Pulmonary artery endothelial cell (primary cell): Measurements from ENCODE around the gene FBXL15. TPM values are rescaled to one million over a fixed set of nuclear protein-coding genes. Genes with fewer than 3 reads are reported as not detected.

Experiments used
- DNase-seq: peaks from one replicate; pipeline ENCODE4 v3.0.0-alpha.2; 2011; ENCODE audit warnings: low read depth, low spot score
- total RNA-seq: library from RNA; depleted of rRNA; stranded (reverse); fragments of >200 nt; gene quantifications from 2 replicates; pipeline ENCODE4 v1.2.3, GENCODE V29; 2014

The FBXL15 gene
- 7.3 and 7.6 TPM in 2 replicates for total RNA-seq

- peak; percentile 79 for DNase-seq
Observed at GRCh38 chr10:102420714-102421506, at the start of gene FBXL15. Gene FBXL15, plus strand, starts transcription at chr10:102420836. Its CDS starts 294 bp downstream, at chr10:102421130.

DNA sequence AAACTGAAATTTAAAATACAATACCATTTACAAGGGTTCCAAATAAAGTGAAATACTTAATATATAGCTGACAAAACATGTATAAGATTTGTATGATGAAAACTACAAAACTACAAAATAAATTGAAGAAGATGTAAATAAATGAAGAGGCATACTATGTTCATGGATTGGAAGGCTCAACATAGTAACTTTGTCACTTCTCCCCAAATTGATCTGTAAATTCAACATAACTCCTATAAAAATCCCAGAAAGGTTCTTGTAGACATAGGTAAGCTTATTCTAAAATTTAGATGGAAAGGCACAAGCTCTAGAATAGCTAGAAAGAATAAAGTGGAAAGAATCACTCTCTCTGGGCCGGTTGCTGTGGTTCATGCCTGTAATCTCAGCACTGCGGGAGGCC is 49.3 kb upstream of the FBXL15 start:
- no peak for DNase-seq

- no peak for DNase-seq
Observed at GRCh38 chr10:102375250-102375649, 45.4 kb upstream of the FBXL15 start.

GRCh38 chr10:102375867-102376266 is 44.8 kb upstream of the FBXL15 start:
- no peak for DNase-seq

- no peak for DNase-seq
Observed at GRCh38 chr10:102376901-102377300, 43.7 kb upstream of the FBXL15 start.

DNA sequence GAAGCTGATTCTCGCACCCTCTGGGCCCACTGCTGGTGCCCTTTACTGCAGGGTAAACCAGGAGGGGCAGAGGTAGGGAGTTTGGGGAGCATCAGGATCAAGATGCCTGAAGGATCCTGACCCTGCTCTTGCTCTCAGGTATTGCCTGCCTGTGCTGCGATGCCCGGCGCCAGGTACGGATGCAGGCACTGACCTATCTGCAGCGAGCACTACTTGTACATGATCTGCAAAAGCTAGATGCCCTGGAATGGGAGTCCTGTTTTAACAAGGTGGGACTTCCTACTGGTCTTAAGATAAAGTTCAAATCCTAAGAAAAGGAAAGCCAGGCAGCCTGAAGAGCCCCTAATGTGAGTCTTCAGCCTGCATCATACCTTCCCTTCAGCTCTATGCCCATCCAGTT is 41.3 kb upstream of the FBXL15 start:
- no peak for DNase-seq

- DNase-seq: no peak
Observed at GRCh38 chr10:102381983-102382382, 38.7 kb upstream of the FBXL15 start.

- DNase-seq: no peak
Observed at GRCh38 chr10:102382871-102383270, 37.8 kb upstream of the FBXL15 start.

GRCh38 chr10:102384053-102384452 is 36.6 kb upstream of the FBXL15 start:
- no peak for DNase-seq

DNA sequence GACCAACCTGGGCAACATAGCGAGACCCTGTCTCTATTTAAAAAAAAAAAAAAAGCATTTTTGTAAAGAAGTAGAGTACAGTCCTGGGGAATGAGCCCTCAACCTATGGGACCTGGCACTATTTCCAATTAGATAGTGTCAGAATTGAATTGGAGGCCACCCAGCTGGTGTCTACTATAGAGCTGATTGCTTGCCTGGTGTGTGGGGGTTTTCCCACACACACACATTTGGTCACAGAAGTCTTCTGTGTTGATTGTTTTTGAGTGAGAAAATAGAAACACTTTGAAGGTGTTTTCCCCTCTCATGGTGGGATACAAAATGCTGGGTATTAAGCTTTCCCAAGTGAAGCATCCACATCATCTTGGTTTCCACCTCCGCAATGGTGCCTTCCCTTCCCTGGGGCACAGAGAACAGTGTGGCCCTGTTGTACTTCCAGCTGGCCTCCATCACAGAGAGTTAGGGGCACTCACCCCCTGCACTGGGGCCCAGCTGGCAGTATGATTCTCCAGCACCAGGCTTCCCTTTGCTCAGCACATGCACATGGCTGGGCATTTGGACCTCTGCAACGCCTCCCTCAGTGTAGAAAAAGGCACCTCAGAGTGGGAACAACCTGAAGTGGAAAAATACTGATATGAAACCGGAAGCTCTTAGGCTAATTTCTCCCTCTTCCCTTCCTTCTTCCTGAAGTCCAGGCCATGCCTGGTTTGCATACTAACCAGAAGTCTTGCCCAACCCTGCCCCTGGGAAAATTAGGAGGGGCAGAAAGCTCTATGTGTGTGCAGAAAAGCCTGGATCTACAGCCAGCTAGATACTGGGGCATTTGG is 35.8 kb upstream of the FBXL15 start:
- no peak for DNase-seq

- no peak for DNase-seq
Observed at GRCh38 chr10:102389894-102390293, 30.7 kb upstream of the FBXL15 start.

- DNase-seq: no peak
Observed at GRCh38 chr10:102392306-102392705, 28.3 kb upstream of the FBXL15 start.

DNA sequence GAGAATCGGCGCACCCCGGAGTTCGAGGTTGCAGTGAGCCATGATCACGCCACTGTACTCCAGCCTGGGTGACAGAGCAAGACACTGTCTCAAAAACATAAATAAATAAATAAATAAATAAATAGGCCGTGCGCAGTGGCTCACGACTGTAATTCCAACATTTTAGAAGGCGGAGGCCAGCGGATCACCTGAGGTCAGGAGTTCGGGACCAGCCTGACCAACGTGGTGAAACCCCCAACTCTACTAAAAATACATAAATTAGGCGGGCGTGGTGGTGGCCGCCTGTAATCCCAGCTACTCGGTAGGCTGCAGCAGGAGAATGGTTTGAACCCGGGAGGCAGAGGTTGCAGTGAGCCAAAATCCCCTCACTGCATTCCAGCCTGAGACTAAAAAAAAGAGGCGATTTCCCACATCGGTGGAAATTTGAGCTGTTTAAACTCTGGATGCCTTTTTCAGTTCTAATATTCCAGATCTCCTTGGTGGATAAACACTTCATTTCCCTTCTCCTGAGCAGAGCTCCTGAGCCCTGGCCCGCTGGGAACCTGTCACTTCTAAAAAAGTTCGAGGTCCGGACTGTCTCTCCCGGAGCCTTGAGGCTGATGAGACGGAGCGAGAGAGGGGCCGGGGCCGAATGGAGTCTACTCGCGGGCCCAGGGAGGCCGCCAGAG is 27.1 kb upstream of the FBXL15 start:
- no peak for DNase-seq

DNA sequence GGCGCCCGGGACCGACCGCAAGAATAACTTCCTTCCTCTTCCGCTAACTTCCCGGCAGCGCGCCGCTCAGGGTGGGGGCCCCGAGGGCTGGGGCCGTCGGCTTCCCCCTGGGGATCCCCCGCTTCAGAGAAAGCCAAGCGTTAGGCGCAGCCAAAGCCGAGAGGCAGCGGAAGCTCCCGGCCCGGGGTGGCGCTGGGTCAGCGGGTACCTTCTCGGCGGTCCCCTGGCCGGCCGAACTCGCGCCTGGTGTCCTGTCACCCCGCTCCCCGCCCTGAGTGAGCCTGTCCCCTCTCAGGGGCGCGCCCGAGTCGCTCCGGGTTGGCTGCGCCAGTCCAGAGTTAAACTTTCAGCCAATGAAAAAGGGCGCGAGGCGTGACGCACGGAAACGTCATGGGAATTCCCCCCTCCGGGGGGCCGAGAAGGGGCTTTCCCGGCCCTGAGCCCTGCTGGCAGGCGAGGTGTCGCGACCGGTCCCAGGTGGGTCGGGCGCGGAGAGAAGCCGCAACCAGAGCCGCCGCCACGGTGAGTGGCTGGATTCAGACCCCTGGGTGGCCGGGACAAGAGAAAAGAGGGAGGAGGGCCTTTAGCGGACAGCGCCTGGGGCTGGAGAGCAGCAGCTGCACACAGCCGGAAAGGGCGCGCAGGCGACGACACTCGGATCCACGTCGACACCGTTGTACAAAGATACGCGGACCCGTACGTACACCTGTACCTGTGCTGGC is 26.4 kb upstream of the FBXL15 start:
- peak; percentile 59 for DNase-seq

GRCh38 chr10:102394801-102395399 is 25.7 kb upstream of the FBXL15 start:
- DNase-seq: no peak

DNA sequence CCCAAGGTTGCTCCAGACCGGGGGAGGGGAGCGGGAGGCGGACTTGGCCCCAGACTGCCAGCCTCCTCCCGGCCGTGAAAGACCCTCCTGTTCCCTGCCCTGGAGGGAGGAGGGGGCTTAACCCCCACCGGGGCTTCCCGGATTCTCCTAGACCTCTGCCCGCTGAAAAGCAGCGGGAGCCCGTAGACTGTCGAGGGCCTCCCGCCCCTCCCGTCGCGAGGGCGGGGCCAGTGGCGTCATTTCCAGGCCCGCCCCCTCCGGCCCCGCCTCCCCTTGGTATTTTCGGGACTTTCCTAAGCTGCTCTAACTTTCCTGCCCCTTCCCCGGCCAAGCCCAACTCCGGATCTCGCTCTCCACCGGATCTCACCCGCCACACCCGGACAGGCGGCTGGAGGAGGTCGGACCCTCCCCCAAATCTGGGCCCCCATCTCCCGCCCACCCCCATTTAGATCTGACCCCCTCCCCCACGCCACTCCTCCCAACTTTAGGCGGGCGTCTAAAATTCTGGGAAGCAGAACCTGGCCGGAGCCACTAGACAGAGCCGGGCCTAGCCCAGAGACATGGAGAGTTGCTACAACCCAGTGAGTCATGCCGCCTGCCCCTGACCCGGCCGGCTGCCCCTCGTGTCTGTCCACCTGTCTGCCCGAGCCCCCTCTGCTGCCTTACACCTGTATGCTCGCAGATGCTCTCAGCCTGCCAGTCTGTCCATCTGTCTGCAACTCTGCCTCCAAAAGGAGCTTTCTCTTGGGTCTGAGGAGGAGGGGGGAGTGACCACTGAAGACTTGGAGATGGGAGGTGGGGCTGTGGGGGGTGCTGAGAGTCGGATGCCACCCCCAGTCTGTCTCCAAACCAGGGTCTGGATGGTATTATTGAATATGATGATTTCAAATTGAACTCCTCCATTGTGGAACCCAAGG is 25.0 kb upstream of the FBXL15 start, which contains the start of gene NFKB2:
Gene NFKB2, plus strand, starts transcription at position 306 of the 917 bp plus-strand sequence. Its CDS starts 255 bp downstream, at position 561.
- peak; percentile 60 for DNase-seq

DNA sequence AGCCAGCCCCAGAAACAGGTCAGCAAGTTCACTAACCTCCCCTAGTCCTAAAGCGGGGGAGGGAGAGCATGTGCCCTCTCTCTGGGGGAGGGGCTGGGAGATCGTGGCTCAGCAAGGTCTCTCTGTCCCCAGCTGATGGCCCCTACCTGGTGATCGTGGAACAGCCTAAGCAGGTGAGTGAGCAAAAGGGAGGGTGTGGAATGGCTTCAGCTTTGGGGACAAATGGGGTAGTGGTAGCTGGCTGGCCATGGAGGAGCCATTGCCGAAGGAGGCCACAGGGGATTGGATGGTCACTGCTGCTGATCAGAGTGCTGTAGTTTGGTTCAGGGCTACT is 24.4 kb upstream of the FBXL15 start:
- no peak for DNase-seq

DNA sequence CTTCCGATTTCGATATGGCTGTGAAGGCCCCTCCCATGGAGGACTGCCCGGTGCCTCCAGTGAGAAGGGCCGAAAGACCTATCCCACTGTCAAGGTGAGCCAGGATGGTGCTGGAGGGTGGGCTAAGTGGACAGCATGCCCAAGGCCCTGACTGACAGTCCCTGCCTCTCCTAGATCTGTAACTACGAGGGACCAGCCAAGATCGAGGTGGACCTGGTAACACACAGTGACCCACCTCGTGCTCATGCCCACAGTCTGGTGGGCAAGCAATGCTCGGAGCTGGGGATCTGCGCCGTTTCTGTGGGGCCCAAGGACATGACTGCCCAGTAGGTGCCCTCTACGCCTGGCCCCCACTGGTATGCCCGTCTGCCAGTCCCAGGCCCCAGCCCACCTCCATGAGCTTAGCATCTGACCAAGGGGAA is 23.9 kb upstream of the FBXL15 start:
- DNase-seq: no peak

GRCh38 chr10:102397222-102398171 is 23.1 kb upstream of the FBXL15 start:
- DNase-seq: no peak
